B cell (primary cell): Measurements from ENCODE around the gene MAP3K14.

ENCODE experiments used
- EZH2 ChIP-seq: IDR thresholded peaks from 2 replicates; pipeline ENCODE4 v1.6.1; 2012; ENCODE audit warnings: borderline replicate concordance, low read depth, mild to moderate bottlenecking, moderate library complexity, low read length; ENCODE audit not compliant: insufficient read depth, poor library complexity, severe bottlenecking
- TF ChIP-seq, protein P1 (sequence below): fragments of 200-600 bp; IDR thresholded peaks from one replicate; pipeline ENCODE4 v1.8.0; 2022; ENCODE audit warnings: antibody characterized with exemption, mild to moderate bottlenecking

DNA sequence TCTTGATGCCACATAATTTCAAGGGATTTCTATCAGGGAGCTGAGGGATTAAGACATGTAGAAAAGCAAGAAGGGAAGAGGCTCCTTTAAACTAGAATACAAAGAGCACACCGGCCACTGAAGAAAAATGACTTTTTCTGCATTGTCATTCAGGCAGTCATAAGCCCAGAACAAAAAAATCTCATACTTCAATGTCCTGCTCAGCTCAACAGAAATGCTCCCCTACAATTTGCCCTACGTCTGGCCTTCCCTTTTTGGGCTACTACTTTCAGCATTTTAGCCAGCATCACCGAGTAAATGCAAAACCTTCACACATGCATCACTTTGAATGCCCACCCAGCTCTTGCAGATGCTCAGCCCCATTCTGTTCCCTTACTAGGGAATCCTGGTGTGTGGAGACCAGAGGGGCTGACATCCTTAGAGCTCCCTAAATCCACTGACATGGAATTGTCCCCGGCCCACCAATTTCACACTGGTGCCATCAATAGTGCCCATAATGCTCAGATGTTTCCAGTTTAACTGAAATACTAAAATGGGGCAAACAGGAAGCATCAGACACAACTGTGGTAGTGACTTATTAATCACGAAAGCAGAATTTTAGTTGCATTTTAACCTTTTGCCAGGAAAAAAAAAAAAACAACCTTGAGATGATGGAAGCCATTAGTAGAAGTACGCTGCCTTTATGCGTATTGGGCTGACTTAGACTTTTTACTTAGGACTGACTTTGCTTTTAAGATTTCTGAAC is 2.7 kb downstream of the MAP3K14 start:
- TF ChIP-seq, protein P1, sequence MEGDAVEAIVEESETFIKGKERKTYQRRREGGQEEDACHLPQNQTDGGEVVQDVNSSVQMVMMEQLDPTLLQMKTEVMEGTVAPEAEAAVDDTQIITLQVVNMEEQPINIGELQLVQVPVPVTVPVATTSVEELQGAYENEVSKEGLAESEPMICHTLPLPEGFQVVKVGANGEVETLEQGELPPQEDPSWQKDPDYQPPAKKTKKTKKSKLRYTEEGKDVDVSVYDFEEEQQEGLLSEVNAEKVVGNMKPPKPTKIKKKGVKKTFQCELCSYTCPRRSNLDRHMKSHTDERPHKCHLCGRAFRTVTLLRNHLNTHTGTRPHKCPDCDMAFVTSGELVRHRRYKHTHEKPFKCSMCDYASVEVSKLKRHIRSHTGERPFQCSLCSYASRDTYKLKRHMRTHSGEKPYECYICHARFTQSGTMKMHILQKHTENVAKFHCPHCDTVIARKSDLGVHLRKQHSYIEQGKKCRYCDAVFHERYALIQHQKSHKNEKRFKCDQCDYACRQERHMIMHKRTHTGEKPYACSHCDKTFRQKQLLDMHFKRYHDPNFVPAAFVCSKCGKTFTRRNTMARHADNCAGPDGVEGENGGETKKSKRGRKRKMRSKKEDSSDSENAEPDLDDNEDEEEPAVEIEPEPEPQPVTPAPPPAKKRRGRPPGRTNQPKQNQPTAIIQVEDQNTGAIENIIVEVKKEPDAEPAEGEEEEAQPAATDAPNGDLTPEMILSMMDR = no peak
- no peak for TF ChIP-seq EZH2
